CD4-positive, alpha-beta T cell treated with Interleukin-4 for 4 hours (primary cell): ENCODE data around the gene WDHD1.
"Not testable (repeated sequence)": the region's sequence is repeated elsewhere in the genome, so short reads cannot be mapped to it uniquely, and the experiment has no call there.

Experiments used
- DNase-seq: peaks from one replicate; pipeline ENCODE4 v3.0.0-alpha.2; 2020

WDHD1 gene

GRCh38 chr14:54947230-54947629, 79.7 kb downstream of the WDHD1 start:
- DNase-seq: peak; percentile 16

- no peak for DNase-seq
These were observed 80.4 kb downstream of the WDHD1 start for GRCh38 chr14:54946500-54946899.

- no peak for DNase-seq
These were observed 82.0 kb downstream of the WDHD1 start for GRCh38 chr14:54944737-54945391.

- no peak for DNase-seq
These were observed 84.0 kb downstream of the WDHD1 start for GRCh38 chr14:54942913-54943312.

- no peak for DNase-seq
These were observed 90.1 kb downstream of the WDHD1 start for GRCh38 chr14:54936816-54937215.

- no peak for DNase-seq
These were observed 90.9 kb downstream of the WDHD1 start for GRCh38 chr14:54935958-54936357.

- no peak for DNase-seq
These were observed 91.8 kb downstream of the WDHD1 start for GRCh38 chr14:54935100-54935499.

GRCh38 chr14:54933006-54933405, 93.9 kb downstream of the WDHD1 start:
- no peak for DNase-seq

- no peak for DNase-seq
These were observed 95.1 kb downstream of the WDHD1 start for GRCh38 chr14:54931598-54932340.

GRCh38 chr14:54931101-54931500, 95.8 kb downstream of the WDHD1 start:
- DNase-seq: no peak

GRCh38 chr14:54929556-54929955, 97.3 kb downstream of the WDHD1 start:
- no peak for DNase-seq

- DNase-seq: no peak
These were observed 98.7 kb downstream of the WDHD1 start for GRCh38 chr14:54928216-54928615.

- no peak for DNase-seq
These were observed 99.3 kb downstream of the WDHD1 start for GRCh38 chr14:54927551-54927950.

GRCh38 chr14:54926570-54926969, 100.3 kb downstream of the WDHD1 start:
- not testable (repeated sequence) for DNase-seq

- DNase-seq: no peak
These were observed 104.3 kb downstream of the WDHD1 start for GRCh38 chr14:54922598-54922997.

- DNase-seq: no peak
These were observed 106.8 kb downstream of the WDHD1 start for GRCh38 chr14:54920052-54920451.

GRCh38 chr14:54919330-54919729, 107.6 kb downstream of the WDHD1 start:
- DNase-seq: no peak

- no peak for DNase-seq
These were observed 108.5 kb downstream of the WDHD1 start for GRCh38 chr14:54918427-54918826.

GRCh38 chr14:54916101-54916500, 110.8 kb downstream of the WDHD1 start:
- DNase-seq: no peak

- no peak for DNase-seq
These were observed 116.9 kb downstream of the WDHD1 start for GRCh38 chr14:54909817-54910558.

GRCh38 chr14:54908973-54909372, 117.9 kb downstream of the WDHD1 start:
- DNase-seq: not testable (repeated sequence)

- DNase-seq: peak; percentile 24
These were observed 118.7 kb downstream of the WDHD1 start for GRCh38 chr14:54908190-54908589.

GRCh38 chr14:54906075-54906474, 120.8 kb downstream of the WDHD1 start:
- DNase-seq: no peak
